HPDE6-E6E7 (cell line): ENCODE data around the gene SLC6A9.

ENCODE experiments used
- DNase-seq: peaks from one replicate; pipeline ENCODE4 v3.0.0; 2011; ENCODE audit warnings: missing footprints; ENCODE audit errors: extremely low spot score

SLC6A9 gene

DNA sequence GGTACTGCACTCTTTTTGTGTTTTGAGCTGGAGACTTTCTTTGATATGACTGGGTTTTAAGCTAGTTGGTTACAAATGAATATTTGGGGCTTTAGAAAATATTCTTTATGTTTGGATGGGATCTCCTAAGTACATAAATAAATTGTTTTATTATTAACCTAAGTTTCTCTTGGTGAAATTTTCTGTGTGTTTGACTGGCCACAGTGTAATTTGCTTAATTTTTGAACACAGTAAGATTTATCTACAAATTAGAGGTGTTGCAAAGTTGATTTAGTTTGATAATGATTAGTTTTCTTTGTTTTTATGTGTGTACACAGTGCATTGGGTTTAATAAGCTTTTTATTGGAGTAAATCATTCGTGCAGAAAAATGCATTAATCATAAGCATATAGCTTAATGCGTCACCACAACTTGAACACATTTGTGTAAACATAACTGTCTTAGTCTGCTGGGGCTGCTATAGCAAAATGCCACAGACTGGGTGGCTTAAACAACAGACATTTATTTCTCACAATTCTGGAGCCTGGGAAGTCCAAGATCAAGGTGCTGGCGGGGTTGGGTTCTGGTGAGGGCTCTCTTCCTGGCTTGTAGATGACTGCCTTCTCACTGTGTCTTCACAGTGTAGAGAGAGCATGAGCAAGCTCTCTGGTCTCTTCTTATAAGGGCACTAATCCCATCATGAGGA, 17.4 kb upstream of the SLC6A9 start:
- DNase-seq = no peak

DNA sequence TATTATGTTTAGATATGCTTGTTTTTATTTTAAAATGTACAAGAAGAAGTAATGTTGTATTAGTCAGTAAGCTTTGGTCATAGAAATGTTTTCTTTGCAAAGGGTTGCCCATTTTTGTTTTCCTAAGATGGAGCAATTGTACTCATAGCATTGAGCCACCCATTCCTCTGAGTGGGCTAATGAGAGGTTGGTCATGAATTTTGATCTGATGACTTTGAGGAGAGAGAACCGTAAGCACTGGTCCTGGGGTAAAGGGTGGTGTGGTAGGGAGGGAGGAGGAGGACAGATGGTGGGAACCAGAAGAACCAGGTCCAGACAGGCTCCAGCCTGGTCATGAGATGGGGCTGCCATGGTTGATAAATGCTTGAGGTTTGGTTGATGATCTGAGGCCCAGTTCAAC, 15.9 kb upstream of the SLC6A9 start:
- no peak for DNase-seq

DNA sequence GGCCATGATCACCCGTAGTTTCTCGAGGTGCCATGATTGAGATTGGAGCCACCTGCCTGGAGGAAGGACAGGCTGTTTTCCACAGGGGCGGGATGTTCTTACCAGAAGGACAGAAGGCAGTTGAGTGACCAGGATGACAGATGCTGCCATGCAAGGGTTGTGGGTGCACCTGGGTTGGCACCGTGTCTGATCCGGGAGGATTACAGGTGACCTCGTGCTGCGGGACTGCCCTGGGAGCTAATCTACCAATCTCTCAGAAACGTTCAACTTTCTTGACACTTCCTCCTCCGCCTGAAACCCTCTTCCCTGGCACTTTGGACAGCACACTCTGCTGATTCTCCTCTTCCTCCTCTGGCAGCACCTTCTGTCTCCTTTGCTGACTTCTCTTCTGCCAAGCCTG, 13.8 kb upstream of the SLC6A9 start:
- DNase-seq = no peak

DNA sequence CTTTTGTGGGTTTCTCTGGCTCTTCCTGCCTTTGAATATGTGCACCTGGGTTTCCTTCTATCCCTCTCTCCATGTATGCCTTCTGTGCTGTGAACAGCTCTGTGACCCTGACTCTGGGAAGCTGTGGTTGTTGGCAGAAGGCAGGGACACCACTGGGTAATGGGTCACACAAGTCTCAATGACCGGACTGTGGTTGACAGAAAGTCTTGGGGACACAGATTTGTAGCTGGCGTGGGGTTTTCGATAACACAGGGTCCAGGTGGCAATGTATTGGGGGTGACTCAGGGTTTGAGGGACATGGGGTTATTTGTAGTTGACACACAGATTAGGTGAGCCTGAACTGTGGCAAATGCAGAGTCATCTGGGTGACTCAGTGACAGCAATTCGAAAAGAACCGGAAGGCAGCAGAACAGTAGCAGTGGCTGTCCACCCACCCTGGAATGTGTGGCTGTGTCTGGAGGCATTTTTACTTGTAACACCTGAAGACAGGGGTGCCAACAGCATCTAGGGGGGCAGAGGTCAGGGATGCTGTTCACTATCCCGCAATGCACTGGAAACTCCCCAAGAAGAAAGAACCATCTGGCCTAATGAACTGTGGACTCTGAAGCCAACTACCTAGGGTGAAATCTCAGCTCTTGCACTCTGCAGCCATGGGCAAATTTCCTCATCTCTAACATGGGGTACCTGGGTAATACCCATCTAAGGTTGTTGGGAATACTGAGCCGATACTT, 13.0 kb upstream of the SLC6A9 start:
- DNase-seq = no peak

DNA sequence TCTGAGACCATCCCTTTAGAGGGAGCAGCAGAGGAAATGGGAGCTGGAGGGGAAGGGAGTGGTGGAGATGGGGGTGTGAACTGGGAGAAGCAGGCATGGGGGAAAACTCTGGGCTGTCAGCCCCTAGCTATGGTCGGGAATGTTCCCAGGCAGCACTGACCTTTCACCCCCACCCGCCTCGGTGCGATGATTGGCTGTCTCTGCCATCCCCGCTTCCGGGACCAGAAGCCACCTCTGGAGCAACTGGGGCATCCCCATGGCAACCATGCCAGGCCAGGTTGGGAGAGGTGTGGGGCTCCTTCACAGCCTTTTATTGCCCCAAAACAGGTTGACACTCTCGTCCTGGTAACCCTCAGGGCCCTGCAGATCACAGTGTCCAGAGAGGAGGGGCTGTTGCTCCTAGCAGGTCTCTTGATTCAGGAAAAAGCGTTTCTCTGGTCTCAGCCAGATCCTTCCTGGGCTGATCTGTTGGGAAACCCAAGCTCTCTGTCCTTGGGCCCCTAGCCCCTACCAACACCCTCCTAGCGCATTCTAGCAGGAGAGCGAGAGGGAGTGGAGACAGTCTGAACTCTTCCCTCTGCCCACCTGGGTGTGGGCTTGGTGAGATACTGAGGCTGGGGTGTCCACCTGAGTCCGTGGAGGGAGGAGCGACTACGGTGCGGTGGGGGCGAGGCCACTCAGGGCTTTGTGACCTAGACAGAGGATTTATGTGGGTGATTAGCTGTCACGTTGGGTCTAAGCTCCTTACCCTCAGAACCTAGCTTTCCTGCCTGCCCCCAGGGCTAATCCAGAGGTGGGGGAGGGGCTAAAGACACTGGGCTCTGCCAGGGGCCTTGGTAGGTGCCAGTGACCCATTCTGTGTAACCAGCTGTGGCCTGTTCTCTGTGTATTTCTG, 12.2 kb upstream of the SLC6A9 start:
- no peak for DNase-seq

DNA sequence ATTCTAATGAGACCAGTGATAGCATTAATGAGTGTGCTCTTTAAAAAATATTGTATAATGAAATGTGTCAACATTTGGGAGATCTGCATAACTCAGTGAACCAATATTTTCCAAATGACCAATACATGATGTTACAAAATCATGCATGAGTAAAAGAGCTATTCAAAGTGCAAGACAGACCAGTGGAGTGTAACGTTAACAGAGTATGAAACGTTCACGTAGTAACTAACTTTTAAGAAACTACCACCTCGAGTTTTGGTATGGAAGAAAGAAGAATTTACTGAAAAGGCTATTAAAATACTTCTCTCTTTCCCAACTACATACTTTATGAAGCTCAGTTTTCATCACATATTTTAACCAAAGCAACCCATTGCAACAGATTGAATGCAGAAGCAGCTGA, 9.6 kb upstream of the SLC6A9 start:
- no peak for DNase-seq

DNA sequence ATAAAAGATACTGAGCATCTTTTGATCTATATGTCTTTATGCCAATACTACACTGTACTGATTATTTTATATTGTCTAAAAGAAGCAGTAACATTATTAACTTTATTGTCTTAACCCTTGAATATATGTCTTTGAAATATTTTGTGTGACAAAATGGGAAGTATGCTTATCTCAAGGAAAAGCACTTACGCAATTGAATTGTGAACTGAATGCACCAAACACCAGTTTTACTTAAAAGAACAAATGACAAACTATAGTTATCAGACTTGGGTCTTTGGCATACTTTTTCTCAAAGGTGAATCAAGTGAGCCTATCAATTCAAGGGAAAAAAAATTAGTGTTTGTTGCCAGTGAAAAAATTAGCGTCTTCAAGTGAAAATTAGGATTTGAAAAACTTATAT, 9.2 kb upstream of the SLC6A9 start:
- no peak for DNase-seq

DNA sequence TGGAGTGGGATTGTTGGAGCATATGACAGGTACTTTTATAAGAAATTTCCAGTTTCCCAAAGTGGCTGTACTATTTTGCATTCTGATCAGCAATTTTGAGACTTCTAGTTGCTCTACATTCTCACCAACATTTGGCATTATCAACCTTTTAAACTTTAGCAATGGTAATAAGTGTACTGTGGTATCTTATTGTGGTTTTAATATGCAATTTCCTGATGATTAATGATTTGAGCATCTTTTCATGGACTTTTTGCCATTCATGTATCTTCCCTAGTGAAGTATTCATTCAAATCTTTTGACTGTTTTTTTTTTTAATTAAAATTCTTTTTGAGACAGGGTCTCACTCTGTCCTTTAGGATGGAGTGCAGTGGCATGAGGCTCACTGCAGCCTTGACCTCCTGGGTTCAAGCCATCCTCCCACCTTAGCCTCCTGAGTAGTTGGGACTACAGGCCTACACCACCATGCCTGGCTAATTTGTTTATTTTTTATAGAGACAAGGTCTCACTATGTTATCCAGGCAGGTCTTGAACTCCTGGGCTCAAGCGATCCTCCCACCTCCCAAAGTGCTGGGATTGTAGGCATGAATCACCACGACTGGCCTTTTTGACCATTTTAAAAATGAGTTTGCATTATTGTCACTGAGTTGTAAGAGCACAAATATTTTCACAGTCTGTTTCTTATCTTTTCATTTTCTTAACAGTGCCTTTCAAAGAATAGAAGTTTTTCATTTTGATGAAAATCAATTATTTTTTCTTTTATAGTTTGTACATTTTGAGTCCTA, 7.8 kb upstream of the SLC6A9 start:
- no peak for DNase-seq

DNA sequence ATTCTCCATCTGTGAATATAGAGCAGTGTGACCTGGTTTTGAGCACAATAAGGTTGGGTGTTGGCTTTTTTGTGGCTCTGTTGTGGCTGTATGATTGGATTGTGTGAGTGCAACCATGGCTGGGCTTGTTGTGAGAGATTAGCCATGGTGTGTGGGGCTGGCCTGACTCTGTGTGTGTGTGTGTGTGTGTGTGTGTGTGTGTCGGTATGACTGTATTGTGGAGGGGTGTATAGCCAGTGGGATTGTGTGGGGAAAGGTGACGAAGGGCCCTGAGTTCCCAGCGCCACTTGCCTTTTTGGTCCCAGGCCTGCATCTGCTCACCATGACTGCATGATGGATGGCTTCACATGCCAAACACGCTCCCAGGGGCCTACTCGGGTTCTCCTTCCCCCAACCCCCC, 5.9 kb upstream of the SLC6A9 start:
- DNase-seq = no peak

DNA sequence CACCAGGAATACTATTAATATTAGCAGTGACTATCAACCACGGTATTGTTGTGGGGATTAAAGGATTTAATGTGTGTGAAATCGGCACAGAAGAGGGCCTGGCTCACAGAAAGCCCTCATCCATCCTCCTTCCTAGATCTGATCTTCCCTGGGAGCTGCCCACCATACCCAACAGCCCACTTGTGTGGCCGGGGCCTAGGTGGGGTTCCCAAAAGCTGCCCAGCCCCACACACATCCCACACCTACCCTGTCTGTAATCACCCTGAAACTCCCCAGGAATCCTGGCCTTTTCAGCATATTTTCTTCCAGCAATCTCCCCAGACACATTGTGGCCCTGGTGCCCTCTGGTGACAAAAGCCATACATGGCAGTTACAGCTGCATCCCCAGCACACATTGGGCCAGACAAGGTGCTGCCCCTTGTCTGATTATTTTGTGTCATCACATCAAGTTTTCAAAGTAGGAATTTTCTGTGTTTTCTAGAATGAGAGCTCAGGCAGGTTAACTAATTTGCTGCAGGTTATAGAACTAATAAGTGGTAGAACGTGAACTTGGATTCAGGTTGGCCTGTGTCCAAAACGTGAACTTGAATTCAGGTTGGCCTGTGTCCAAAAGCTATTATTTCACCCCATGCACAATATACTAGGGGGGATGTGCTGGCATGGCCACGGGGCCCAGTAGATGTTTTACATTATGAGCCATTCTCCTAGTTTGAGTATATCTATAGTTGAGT, 5.3 kb upstream of the SLC6A9 start:
- DNase-seq = peak; percentile 55

DNA sequence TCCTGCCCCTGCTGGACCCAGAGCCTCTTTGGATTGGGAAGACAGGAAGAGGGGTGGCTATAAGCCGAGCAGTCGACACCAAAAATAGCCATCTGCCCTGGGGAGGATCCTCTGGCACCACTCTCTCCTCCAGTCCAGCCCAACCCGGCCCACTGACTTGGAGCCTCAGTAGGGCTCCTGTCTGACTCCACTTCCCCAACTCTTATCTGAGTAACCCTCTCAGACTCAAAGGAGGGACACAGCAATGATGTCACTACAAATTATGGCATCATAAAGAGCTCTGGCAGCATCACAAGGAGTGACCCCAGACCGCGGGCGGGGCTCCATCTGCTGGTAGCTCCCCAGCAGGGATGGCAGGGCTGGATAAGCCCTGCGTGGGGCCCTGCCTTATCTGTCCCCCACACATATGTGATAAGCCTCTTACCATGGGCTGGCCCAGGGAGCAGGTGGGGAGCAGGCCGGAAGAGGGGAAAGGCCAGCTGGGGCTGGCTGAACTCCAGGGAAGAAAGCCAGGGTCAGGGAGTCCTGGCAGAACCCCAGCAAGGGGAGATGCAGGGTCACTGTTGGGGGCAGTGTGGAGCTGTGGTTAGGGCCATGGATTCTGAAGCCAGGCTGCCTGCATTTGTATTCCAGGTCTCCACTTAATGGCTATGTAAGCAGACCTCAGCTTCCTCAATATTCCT, 4.6 kb upstream of the SLC6A9 start:
- no peak for DNase-seq

DNA sequence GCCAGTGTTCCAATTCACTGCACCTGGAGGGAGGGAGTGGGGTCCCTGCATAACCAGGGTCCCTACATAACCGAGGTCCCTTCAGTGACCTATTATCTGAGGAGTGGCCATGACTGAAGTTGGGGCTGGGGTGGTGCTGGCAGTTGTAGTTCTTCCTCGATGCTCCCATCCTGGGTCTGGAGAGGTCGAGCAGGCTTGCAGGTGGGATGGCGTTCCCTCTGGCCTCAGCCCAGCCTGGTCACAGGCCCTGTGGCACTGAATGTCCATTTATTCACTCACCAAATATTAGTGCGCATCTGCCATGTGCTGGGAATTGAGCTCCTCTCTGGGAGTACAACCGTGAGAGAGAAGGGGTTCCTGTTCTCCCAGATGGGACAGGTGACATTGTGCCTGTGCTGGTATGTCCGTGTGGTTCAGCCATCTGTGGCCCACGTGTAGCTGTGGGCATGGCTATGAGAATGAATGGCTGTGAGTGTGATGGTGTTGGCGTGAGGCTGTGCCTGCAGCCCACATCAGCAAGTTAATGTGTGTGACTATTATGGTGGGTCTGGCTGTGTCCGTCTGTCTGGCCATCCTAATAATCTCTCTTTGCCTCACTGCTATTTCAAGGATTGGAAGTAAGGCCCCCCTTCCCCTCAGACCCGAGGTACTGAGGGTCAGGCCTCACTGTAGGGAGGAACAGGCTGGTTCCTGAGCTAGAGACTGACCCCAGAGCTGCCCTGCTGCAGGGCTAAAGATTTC, 3.9 kb upstream of the SLC6A9 start:
- no peak for DNase-seq

DNA sequence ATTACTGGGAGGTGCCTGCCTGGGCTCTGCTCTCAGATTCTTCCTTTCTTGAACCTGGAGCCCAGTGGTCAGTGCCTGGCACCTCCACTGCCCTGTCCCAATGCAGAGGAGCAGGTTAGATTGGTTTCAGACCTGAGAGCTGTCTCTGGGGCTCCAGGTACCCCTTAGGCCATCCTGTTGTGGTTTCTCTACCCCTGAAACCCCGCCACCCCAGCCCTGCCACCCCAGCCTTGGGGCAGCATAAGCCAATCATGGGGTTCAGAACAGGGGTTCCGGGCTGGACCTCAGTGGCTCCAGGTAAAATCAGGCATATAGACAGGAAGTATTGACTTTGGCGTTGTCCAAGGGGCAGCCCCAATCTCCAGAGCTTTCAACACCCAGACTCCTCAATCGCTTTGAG, 3.2 kb upstream of the SLC6A9 start:
- no peak for DNase-seq

DNA sequence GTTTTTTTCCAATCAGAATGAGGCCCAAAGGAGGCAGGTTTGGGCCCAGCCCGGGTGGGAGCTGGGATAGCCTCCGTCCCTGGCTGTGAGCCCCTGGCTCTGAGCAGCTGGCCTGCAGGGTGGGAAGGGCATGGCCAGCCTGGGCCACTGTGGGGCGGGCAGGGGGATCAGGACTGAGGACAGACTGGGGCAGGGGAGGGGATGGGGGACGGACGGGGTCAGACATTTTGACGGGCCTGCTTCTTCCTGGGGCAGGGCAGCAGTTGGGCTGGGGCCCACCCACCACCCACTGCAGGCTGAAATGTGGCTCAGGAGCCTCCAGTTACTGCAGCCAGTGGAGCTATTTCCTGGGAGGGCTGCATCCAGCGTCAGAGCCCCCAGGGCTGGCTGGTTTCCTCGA, 2.5 kb upstream of the SLC6A9 start:
- DNase-seq = no peak

DNA sequence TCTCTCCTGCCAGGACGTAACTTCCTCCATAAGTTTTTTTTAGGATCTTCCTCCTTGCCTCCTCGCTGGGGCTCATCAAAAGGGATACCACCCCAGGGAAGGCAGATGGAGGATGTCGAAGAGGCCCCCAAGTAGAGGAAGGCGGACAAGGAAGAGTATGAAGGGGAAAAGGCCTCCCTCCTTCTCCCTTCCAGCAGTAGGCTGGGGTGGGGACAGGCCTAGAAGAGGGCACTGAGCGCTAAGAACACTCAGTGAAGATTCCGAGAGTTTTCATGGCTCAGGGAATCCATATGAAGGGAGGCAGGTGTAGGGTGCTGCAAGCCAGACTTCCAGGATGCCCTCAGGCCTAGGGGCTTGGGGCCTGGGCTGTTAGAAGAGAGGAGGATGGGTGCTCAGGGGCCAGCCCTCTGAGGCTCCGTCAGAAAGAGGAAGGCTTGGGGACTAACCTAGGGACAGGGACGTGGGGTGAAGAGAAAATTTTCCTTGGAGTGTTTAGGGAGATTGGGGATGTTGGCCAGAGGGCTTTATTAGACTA, 1.8 kb upstream of the SLC6A9 start:
- DNase-seq = no peak

DNA sequence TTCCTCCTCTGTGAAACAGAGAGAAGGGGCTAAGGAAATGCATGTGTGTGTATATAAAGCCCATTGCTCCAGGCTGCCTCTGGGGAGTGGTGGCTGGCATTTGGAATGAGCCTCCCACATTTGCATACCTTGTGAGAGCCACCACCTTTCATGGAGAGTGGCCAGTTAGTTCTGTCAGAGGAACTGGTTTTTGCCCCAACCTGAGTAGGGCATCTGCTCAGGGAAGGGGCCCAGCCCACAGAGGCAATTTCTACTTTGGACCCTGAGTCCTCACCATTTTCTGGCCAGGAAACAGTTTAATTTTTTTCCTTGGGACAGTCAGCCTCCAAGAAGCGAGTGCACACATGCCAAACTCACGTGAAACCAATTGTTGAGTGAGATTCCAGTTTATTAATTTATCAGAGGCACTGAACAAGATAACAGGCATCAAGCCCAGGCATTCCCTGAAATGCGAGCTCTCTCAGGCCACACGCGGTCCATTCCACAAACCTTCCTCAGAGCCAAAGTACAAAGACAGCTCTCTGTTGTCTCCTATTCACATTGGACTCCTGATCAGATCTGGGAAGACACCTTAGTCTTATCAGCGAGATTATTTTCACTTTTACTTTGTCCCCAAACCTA, 1.0 kb upstream of the SLC6A9 start:
- no peak for DNase-seq

DNA sequence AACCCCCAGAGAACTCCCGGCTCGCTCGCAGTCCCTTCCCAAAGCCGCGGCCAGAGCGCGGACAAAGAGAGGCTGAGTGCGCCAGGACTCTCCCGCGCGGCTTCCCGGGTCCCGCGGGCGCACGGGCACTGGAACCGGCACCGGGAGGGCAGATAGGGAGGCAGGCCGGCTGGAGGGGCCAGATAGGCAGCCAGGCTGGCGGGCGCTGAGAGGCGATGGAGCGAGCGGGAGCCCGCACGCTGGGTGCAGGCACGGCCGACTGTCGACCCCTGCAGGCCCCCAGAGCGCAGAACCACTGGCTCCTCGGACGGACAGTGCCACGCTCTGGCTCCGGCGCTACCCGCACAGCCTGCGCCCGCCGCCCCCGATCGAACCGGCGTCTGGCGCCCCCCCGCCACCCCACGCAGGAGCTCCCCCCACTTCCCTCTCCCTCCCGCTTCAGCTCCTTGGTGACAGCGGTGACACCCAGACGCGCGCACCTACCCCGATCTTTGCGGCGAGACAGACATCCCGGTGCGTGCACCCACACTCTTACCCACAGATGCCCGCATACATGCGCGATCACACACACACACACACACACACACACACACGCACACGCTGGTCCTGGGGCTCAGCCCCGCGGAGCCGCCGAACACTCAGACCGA, 534 bp downstream of the SLC6A9 start:
- DNase-seq = no peak

DNA sequence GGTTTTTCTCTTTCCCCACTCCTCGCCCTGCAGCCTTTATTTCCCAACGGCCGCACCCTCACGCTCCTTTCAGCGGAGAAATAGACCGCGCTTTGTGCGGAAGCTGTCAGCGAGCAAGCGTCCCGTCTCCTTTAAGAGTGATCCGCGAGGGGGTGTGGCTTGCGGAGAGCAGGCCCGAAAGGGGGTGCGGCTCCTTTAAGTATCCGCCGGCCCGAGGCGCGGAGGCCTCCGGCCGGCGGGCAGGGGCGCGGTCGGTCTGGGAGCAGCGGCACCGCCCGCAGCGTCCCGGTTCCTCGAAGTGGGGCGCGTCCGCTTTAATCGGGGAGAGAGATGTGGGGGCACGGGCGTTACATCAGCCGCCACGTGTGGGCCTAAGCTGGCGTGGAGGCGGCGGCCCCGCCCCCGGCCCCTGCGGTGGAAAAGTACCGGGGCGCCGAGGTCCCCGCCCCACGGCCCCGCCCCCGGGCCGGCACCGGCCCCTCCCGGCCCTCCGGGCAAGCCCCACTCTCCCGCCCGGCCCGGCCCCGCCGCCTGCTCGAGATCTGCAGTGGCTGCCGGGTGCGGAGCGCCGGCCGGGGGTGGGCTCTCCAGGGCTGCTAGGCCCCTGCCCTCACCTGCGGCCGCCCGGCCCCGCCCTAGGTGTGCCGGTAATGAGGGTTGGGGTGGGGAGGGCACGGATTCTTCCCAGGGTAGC, 1.2 kb downstream of the SLC6A9 start:
- peak; percentile 76 for DNase-seq
